ENCODE results near the gene TRIOBP. TPM values are rescaled to one million over a fixed set of nuclear protein-coding genes. Genes with fewer than 3 reads are reported as not detected.

The TRIOBP gene
- total RNA-seq, 1 donor from 2014 or later: 103 TPM

- no peak for TF ChIP-seq CTCF (IDR thresholded peaks at IDR 0.05)
- Mint-ChIP-seq H3K9me3 (ENCODE audit: unreplicated experiment) (no peaks in the 10 kb centered on the region), H3K36me3 (ENCODE audit: unreplicated experiment) (no peaks in the 10 kb centered on the region), H3K27me3 (ENCODE audit: unreplicated experiment) (peaks cover 7% of the 10 kb centered on the region), H3K4me3 (ENCODE audit: unreplicated experiment) (peak overlapping the region; percentile 73), H3K4me1 (ENCODE audit: unreplicated experiment) (peaks cover 34% of the 10 kb centered on the region), H3K27ac (ENCODE audit: unreplicated experiment) (peak overlapping the region; percentile 68)
- no peak for DNase-seq (ENCODE audit: extremely low spot score, unreplicated experiment)
These were observed 105.1 kb downstream of the TRIOBP start for GRCh38 chr22:37801946-37802309.

GRCh38 chr22:37802310-37803194 lies 105.7 kb downstream of the TRIOBP start:
- Mint-ChIP-seq H3K4me1 (ENCODE audit: unreplicated experiment) (peaks cover 41% of the 10 kb centered on the region), H3K9me3 (ENCODE audit: unreplicated experiment) (no peaks in the 10 kb centered on the region), H3K4me3 (ENCODE audit: unreplicated experiment) (peak overlapping the region; percentile 73), H3K27ac (ENCODE audit: unreplicated experiment) (peak overlapping the region; percentile 59), H3K36me3 (ENCODE audit: unreplicated experiment) (no peaks in the 10 kb centered on the region), H3K27me3 (ENCODE audit: unreplicated experiment) (peaks cover 7% of the 10 kb centered on the region)
- no peak for TF ChIP-seq CTCF (IDR thresholded peaks at IDR 0.05)
- DNase-seq (ENCODE audit: extremely low spot score, unreplicated experiment): no peak

GRCh38 chr22:37803195-37803638 lies 106.4 kb downstream of the TRIOBP start:
- DNase-seq (ENCODE audit: extremely low spot score, unreplicated experiment): no peak
- peak overlapping the region; percentile 71 for H3K4me3 Mint-ChIP-seq (ENCODE audit: unreplicated experiment)
- H3K9me3 Mint-ChIP-seq (ENCODE audit: unreplicated experiment): no peaks in the 10 kb centered on the region
- H3K27me3 Mint-ChIP-seq (ENCODE audit: unreplicated experiment): peaks cover 5% of the 10 kb centered on the region
- no peak overlapping the region for H3K27ac Mint-ChIP-seq (ENCODE audit: unreplicated experiment)
- no peaks in the 10 kb centered on the region for H3K36me3 Mint-ChIP-seq (ENCODE audit: unreplicated experiment)
- TF ChIP-seq CTCF (IDR thresholded peaks at IDR 0.05): no peak
- H3K4me1 Mint-ChIP-seq (ENCODE audit: unreplicated experiment): peaks cover 43% of the 10 kb centered on the region

GRCh38 chr22:37803639-37804351 lies 106.9 kb downstream of the TRIOBP start:
- no peaks in the 10 kb centered on the region for H3K9me3 Mint-ChIP-seq (ENCODE audit: unreplicated experiment)
- no peak for TF ChIP-seq CTCF (IDR thresholded peaks at IDR 0.05)
- no peaks in the 10 kb centered on the region for H3K36me3 Mint-ChIP-seq (ENCODE audit: unreplicated experiment)
- H3K4me1 Mint-ChIP-seq (ENCODE audit: unreplicated experiment): peaks cover 47% of the 10 kb centered on the region
- peak overlapping the region; percentile 73 for H3K27ac Mint-ChIP-seq (ENCODE audit: unreplicated experiment)
- peaks cover 5% of the 10 kb centered on the region for H3K27me3 Mint-ChIP-seq (ENCODE audit: unreplicated experiment)
- peak overlapping the region; percentile 62 for H3K4me3 Mint-ChIP-seq (ENCODE audit: unreplicated experiment)
- DNase-seq (ENCODE audit: extremely low spot score, unreplicated experiment): no peak

- Mint-ChIP-seq H3K36me3 (ENCODE audit: unreplicated experiment) (no peaks in the 10 kb centered on the region), H3K4me3 (ENCODE audit: unreplicated experiment) (peak overlapping the region; percentile 62), H3K9me3 (ENCODE audit: unreplicated experiment) (no peaks in the 10 kb centered on the region), H3K27me3 (ENCODE audit: unreplicated experiment) (peaks cover under 1% of the 10 kb centered on the region), H3K4me1 (ENCODE audit: unreplicated experiment) (peaks cover 51% of the 10 kb centered on the region), H3K27ac (ENCODE audit: unreplicated experiment) (peak overlapping the region; percentile 73)
- no peak for TF ChIP-seq CTCF (IDR thresholded peaks at IDR 0.05)
- DNase-seq (ENCODE audit: extremely low spot score, unreplicated experiment): no peak
These were observed 107.6 kb downstream of the TRIOBP start for GRCh38 chr22:37804352-37804880.
